IMR-90 (cell line): ENCODE results near the gene TEK. TPM values are rescaled to one million over a fixed set of nuclear protein-coding genes. Genes with fewer than 3 reads are reported as not detected.

ENCODE experiments used
- ATAC-seq: fragments of 200-7000 bp; cut with Tn5 transposase; 2 replicates; pipeline ENCODE4 v1.9.1; 2020; ENCODE audit warnings: low read depth, mild to moderate bottlenecking, moderate library complexity
- BruUV-seq: library from RNA; stranded (reverse); fragments of 400-500 nt; replicated peaks from 2 replicates; lab custom pipeline; 2021; lab: Mats Ljungman, UMichigan
- CTCF ChIA-PET: fragments of 300-600 bp; formaldehyde crosslinking; extraction: SDS; loops from one replicate; lab custom pipeline; 2021; ENCODE audit warnings: antibody characterized with exemption; lab: Yijun Ruan, JAX
- POLR2A ChIA-PET: fragments of 300-600 bp; sonication (Branson Sonifier 250); formaldehyde crosslinking; loops from one replicate; lab custom pipeline; 2022; ENCODE audit warnings: antibody characterized with exemption; ENCODE audit not compliant: unreplicated experiment; lab: Charles Lee
- DNase-seq: peaks from one replicate; pipeline ENCODE4 v3.0.0; 2013
- H2AFZ ChIP-seq: replicated peaks from 2 replicates; pipeline ENCODE3; 2013; ENCODE audit warnings: low read length, mild to moderate bottlenecking; ENCODE audit not compliant: poor library complexity
- H2AK5ac ChIP-seq: 2 replicates; pipeline ENCODE4 v1.6.1; 2013; ENCODE audit warnings: low read depth, low read length, inconsistent platforms
- H2AK9ac ChIP-seq: replicated peaks from 2 replicates; pipeline ENCODE3; 2013; ENCODE audit warnings: mild to moderate bottlenecking, low read depth, low read length, moderate library complexity; ENCODE audit not compliant: poor library complexity
- H2BK120ac ChIP-seq: 2 replicates; pipeline ENCODE4 v1.6.1; 2013; ENCODE audit warnings: low read depth, low read length, inconsistent platforms
- H2BK15ac ChIP-seq: 3 replicates; pipeline ENCODE4 v1.6.1; 2013; ENCODE audit warnings: low read depth, low read length, inconsistent platforms
- H2BK20ac ChIP-seq: 2 replicates; pipeline ENCODE4 v1.6.1; 2013; ENCODE audit warnings: low read depth, mild to moderate bottlenecking, inconsistent platforms, low read length, moderate library complexity
- H2BK5ac ChIP-seq: 2 replicates; pipeline ENCODE4 v1.6.1; 2013; ENCODE audit warnings: mild to moderate bottlenecking, low read depth, low read length, inconsistent platforms; ENCODE audit not compliant: poor library complexity, severe bottlenecking
- H3K14ac ChIP-seq: replicated peaks from 2 replicates; pipeline ENCODE4 v1.6.1; 2013; ENCODE audit warnings: low read depth, low read length, inconsistent platforms
- H3K18ac ChIP-seq: 2 replicates; pipeline ENCODE4 v1.6.1; 2013; ENCODE audit warnings: low read depth, low read length, control low read depth
- H3K23ac ChIP-seq: 2 replicates; pipeline ENCODE4 v1.6.1; 2013; ENCODE audit warnings: low read depth, low read length, inconsistent platforms
- H3K27ac ChIP-seq: 2 replicates; pipeline ENCODE4 v1.5.1; 2013; ENCODE audit warnings: mild to moderate bottlenecking, control low read depth, low read length; ENCODE audit not compliant: insufficient read depth
- H3K27me3 ChIP-seq: 2 replicates; pipeline ENCODE4 v1.6.1; 2013; ENCODE audit warnings: low read length; ENCODE audit not compliant: control insufficient read depth, insufficient read depth
- H3K36me3 ChIP-seq: 2 replicates; pipeline ENCODE4 v1.6.1; 2013; ENCODE audit warnings: low read length, mixed read lengths; ENCODE audit not compliant: control insufficient read depth, insufficient read depth
- H3K4ac ChIP-seq: 2 replicates; pipeline ENCODE4 v1.6.1; 2013; ENCODE audit warnings: low read depth, low read length, inconsistent platforms
- H3K4me1 ChIP-seq: 2 replicates; pipeline ENCODE4 v1.6.1; 2013; ENCODE audit warnings: low read length, mixed read lengths; ENCODE audit not compliant: control insufficient read depth, insufficient read depth
- H3K4me2 ChIP-seq: 2 replicates; pipeline ENCODE4 v1.6.1; 2013; ENCODE audit warnings: low read depth, mild to moderate bottlenecking, control low read depth, low read length, moderate library complexity
- H3K4me3 ChIP-seq: 2 replicates; pipeline ENCODE4 v1.5.1; 2013; ENCODE audit warnings: low read depth, mild to moderate bottlenecking, control low read depth, low read length, moderate library complexity; ENCODE audit not compliant: insufficient read depth
- H3K56ac ChIP-seq: 2 replicates; pipeline ENCODE4 v1.6.1; 2013; ENCODE audit warnings: low read length, inconsistent platforms; ENCODE audit not compliant: insufficient read depth; ENCODE audit errors: extremely low read depth
- H3K79me1 ChIP-seq, 2 experiments: 2 replicates each; pipeline ENCODE4 v1.6.1; 2013; ENCODE audit warnings: low read length in 2 of 2, inconsistent platforms in 1 of 2, low read depth in 1 of 2
- H3K9ac ChIP-seq: 2 replicates; pipeline ENCODE4 v1.6.1; 2013; ENCODE audit warnings: low read depth, low read length, control low read depth
- H3K9me1 ChIP-seq: 2 replicates; pipeline ENCODE4 v1.6.1; 2013; ENCODE audit warnings: low read length, inconsistent platforms; ENCODE audit not compliant: insufficient read depth
- H3K9me3 ChIP-seq: 2 replicates; pipeline ENCODE4 v1.6.1; 2013; ENCODE audit warnings: low read length; ENCODE audit not compliant: control insufficient read depth, insufficient read depth
- H4K20me1 ChIP-seq: 2 replicates; pipeline ENCODE4 v1.6.1; 2013; ENCODE audit warnings: low read length, inconsistent platforms; ENCODE audit not compliant: insufficient read depth
- H4K5ac ChIP-seq: 2 replicates; pipeline ENCODE4 v1.6.1; 2013; ENCODE audit warnings: mild to moderate bottlenecking, low read depth, low read length, control low read depth
- H4K8ac ChIP-seq, 2 experiments: 2 replicates each; pipeline ENCODE4 v1.6.1; 2013; ENCODE audit warnings: low read depth in 2 of 2, low read length in 2 of 2, control low read depth in 1 of 2, inconsistent platforms in 1 of 2
- H4K91ac ChIP-seq: 2 replicates; pipeline ENCODE4 v1.6.1; 2013; ENCODE audit warnings: low read depth, low read length, inconsistent platforms; ENCODE audit not compliant: insufficient read depth
- BHLHE40 ChIP-seq: fragments of 150-350 bp; IDR thresholded peaks from 2 replicates; pipeline ENCODE4 v1.6.1; 2016; ENCODE audit warnings: mild to moderate bottlenecking, low read depth, low read length
- CEBPB ChIP-seq: IDR thresholded peaks from 2 replicates; pipeline ENCODE4 v1.6.1; 2012; ENCODE audit warnings: low read depth, low read length, improper control_type of control experiment
- CHD1 ChIP-seq: IDR thresholded peaks from 2 replicates; pipeline ENCODE4 v1.6.1; 2012; ENCODE audit warnings: low read depth, low read length, improper control_type of control experiment
- FOS ChIP-seq: fragments of 150-350 bp; IDR thresholded peaks from 2 replicates; pipeline ENCODE4 v1.6.1; 2016; ENCODE audit warnings: low read depth, low read length
- MAFK ChIP-seq: IDR thresholded peaks from 2 replicates; pipeline ENCODE4 v1.6.1; 2012; ENCODE audit warnings: low read depth, low read length, improper control_type of control experiment
- MAZ ChIP-seq: IDR thresholded peaks from 2 replicates; pipeline ENCODE4 v1.6.1; 2012; ENCODE audit warnings: low read depth, mild to moderate bottlenecking, low read length, improper control_type of control experiment, moderate library complexity, borderline replicate concordance
- MXI1 ChIP-seq: IDR thresholded peaks from 2 replicates; pipeline ENCODE4 v1.6.1; 2012; ENCODE audit warnings: low read depth, mild to moderate bottlenecking, low read length, moderate library complexity, borderline replicate concordance
- NFE2L2 ChIP-seq: fragments of 150-350 bp; IDR thresholded peaks from 2 replicates; pipeline ENCODE4 v1.6.1; 2016; ENCODE audit warnings: low read depth, mild to moderate bottlenecking, low read length
- POLR2A ChIP-seq: IDR thresholded peaks from 2 replicates; pipeline ENCODE4 v1.6.1; 2012; ENCODE audit warnings: mild to moderate bottlenecking, low read depth, low read length
- RAD21 ChIP-seq: IDR thresholded peaks from 2 replicates; pipeline ENCODE4 v1.6.1; 2012; ENCODE audit warnings: low read length, improper control_type of control experiment
- RCOR1 ChIP-seq: IDR thresholded peaks from 2 replicates; pipeline ENCODE4 v1.6.1; 2012; ENCODE audit warnings: mild to moderate bottlenecking, low read length, improper control_type of control experiment; ENCODE audit not compliant: insufficient replicate concordance
- RFX5 ChIP-seq: IDR thresholded peaks from 2 replicates; pipeline ENCODE4 v1.8.0; 2012; ENCODE audit warnings: low read depth, mild to moderate bottlenecking, low read length, moderate library complexity
- SMC3 ChIP-seq: fragments of 150-350 bp; IDR thresholded peaks from 2 replicates; pipeline ENCODE4 v1.6.1; 2016; ENCODE audit warnings: low read depth, mild to moderate bottlenecking, antibody characterized with exemption, low read length, moderate library complexity
- WGBS, 2 experiments: methylation state at CpG; one replicate each; pipeline versions ENCODE4 v1.1.5 to v1.1.7; 2013; ENCODE audit warnings: missing lambda C conversion rate in 2 of 2; ENCODE audit not compliant: insufficient read length in 1 of 2; ENCODE audit errors: extremely low coverage in 2 of 2; 5-methylcytosine and 5-hydroxymethylcytosine counted together
- dilution Hi-C: fragments of 300-500 bp; cut with HindIII; formaldehyde crosslinking; loops from one replicate; pipeline ENCODE4 v1.14.3; 2018; ENCODE audit warnings: low sequenced_read_pairs; ENCODE audit not compliant: unreplicated experiment
- in situ Hi-C: fragments of 300-500 bp; cut with MboI; formaldehyde crosslinking; loops from 3 replicates; pipeline ENCODE4 v1.14.3; 2019; ENCODE audit warnings: low sequenced_read_pairs, inconsistent platforms, mixed read lengths
- intact Hi-C: fragments of 100-400 bp; cut with micrococcal nuclease; formaldehyde crosslinking; loops from 2 replicates; pipeline ENCODE4 v1.10.0; 2022
- polyA plus RNA-seq, 3 experiments: library from polyadenylated mRNA; depleted of rRNA; stranded (reverse); fragments of >200 nt; gene quantifications; 2 replicates each; pipeline ENCODE4 v1.2.3, GENCODE V29; 2012; ENCODE audit warnings: low replicate concordance in 1 of 3
- total RNA-seq: library from RNA; depleted of rRNA; stranded (reverse); fragments of >200 nt; gene quantifications from 2 replicates; pipeline ENCODE4 v1.2.3, GENCODE V29; 2012
- TF ChIP-seq, protein P1 (sequence below): conservative IDR thresholded peaks from 2 replicates; pipeline ENCODE4 v1.5.1; 2012; ENCODE audit warnings: mild to moderate bottlenecking, low read depth, low read length, improper control_type of control experiment
- TF ChIP-seq, protein P2 (sequence below): fragments of 150-350 bp; IDR thresholded peaks from 2 replicates; pipeline ENCODE4 v1.6.1; 2016; ENCODE audit warnings: low read depth, mild to moderate bottlenecking, low read length, moderate library complexity, borderline replicate concordance
- TF ChIP-seq, protein P3 (sequence below): fragments of 150-350 bp; IDR thresholded peaks from 2 replicates; pipeline ENCODE4 v1.6.1; 2017; ENCODE audit warnings: mild to moderate bottlenecking, antibody characterized with exemption, low read length, low read depth

Gene TEK
- total and polyA plus RNA-seq, 2 of the 4 experiments (the other 2 are of a cell fraction) = 6.3 to 11.7 TPM

DNA sequence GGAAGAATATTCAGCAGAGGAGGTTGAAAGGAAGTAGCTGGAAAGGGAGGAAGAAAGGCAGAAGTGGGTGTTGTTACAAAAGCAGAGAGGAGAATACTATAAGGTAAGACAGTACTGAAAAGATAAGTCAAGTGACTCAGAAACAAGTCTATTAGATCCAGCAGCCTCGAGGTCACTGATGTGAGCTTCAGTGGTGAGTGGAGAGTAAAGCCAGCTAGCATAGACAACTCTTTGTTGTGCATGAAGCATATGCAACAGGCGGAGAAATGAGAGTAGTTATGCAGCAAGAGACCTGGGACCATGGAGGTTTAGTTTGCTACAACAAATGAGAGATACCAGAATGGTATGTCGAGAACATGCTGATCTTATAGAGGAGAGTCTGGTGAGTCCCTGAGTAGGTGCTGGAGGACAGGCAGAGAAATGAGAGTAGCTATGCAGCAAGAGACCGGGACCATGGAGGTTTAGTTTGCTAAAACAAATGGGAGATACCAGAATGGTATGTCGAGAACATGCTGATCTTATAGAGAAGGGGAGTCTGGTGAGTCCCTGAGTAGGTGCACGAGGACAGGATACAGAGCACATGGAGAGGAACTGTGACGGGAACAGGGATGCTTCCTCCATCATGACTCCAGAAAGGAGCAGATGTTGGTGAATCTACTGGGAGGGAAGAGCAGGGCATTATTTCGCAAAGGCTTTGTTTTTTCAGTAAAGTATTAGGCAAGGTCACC lies 151.9 kb downstream of the TEK start:
- no peak overlapping the region for H2BK15ac ChIP-seq
- WGBS, 2 experiments = 59% methylated on average over 7 of the region's 8 CpGs; no CpG with 5 or more reads in 1 of the 2 experiments
- H3K4me3 ChIP-seq = no peak overlapping the region
- POLR2A ChIA-PET = no interaction called here
- H3K4me1 ChIP-seq = no peaks in the 10 kb centered on the region
- H3K9me1 ChIP-seq = no peaks in the 10 kb centered on the region
- no peak overlapping the region for H3K27ac ChIP-seq
- no peak for ATAC-seq
- H4K8ac ChIP-seq = no peak overlapping the region
- CTCF ChIA-PET = interaction anchor here (0.6 kb wide), 1 partner anchor 277 kb away, joined by 3 read pairs; no protein-coding TSS in a partner anchor
- H4K20me1 ChIP-seq = no peaks in the 10 kb centered on the region
- in situ Hi-C loops (no loop called here), intact Hi-C loops (no loop called here), dilution Hi-C loops (no loop called here)
- no peak overlapping the region for H3K4me2 ChIP-seq
- no peak overlapping the region for H3K56ac ChIP-seq
- DNase-seq = no peak
- no peak overlapping the region for H3K23ac ChIP-seq
- H2BK120ac ChIP-seq = no peak overlapping the region
- no TSS peak for BruUV-seq
- H3K4ac ChIP-seq = no peak overlapping the region
- no peak overlapping the region for H2AK5ac ChIP-seq
- H4K91ac ChIP-seq = no peak overlapping the region
- no peaks in the 10 kb centered on the region for H3K9me3 ChIP-seq
- no peaks in the 10 kb centered on the region for H3K36me3 ChIP-seq
- no peak overlapping the region for H3K14ac ChIP-seq
- no peak overlapping the region for H4K5ac ChIP-seq
- peak overlapping the region; percentile 42; the same call in 1 of the 2 replicates for H2BK20ac ChIP-seq
- no peak overlapping the region for H2AFZ ChIP-seq
- no peak overlapping the region for H3K9ac ChIP-seq
- H2AK9ac ChIP-seq = no peak overlapping the region
- peaks cover 11% of the 10 kb centered on the region for H3K27me3 ChIP-seq
- no peak overlapping the region for H3K18ac ChIP-seq
- H2BK5ac ChIP-seq = no peak overlapping the region
- TF ChIP-seq NFE2L2 (no peak), CEBPB (no peak), BHLHE40 (no peak), POLR2A (no peak), MAFK (no peak), CHD1 (no peak), MAZ (no peak), FOS (no peak), RCOR1 (no peak), SMC3 (no peak), MXI1 (no peak), RAD21 (no peak), RFX5 (no peak)
- TF ChIP-seq, protein P1, sequence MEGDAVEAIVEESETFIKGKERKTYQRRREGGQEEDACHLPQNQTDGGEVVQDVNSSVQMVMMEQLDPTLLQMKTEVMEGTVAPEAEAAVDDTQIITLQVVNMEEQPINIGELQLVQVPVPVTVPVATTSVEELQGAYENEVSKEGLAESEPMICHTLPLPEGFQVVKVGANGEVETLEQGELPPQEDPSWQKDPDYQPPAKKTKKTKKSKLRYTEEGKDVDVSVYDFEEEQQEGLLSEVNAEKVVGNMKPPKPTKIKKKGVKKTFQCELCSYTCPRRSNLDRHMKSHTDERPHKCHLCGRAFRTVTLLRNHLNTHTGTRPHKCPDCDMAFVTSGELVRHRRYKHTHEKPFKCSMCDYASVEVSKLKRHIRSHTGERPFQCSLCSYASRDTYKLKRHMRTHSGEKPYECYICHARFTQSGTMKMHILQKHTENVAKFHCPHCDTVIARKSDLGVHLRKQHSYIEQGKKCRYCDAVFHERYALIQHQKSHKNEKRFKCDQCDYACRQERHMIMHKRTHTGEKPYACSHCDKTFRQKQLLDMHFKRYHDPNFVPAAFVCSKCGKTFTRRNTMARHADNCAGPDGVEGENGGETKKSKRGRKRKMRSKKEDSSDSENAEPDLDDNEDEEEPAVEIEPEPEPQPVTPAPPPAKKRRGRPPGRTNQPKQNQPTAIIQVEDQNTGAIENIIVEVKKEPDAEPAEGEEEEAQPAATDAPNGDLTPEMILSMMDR = no peak
- TF ChIP-seq, protein P2, sequence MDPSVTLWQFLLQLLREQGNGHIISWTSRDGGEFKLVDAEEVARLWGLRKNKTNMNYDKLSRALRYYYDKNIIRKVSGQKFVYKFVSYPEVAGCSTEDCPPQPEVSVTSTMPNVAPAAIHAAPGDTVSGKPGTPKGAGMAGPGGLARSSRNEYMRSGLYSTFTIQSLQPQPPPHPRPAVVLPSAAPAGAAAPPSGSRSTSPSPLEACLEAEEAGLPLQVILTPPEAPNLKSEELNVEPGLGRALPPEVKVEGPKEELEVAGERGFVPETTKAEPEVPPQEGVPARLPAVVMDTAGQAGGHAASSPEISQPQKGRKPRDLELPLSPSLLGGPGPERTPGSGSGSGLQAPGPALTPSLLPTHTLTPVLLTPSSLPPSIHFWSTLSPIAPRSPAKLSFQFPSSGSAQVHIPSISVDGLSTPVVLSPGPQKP = no peak
- TF ChIP-seq, protein P3, sequence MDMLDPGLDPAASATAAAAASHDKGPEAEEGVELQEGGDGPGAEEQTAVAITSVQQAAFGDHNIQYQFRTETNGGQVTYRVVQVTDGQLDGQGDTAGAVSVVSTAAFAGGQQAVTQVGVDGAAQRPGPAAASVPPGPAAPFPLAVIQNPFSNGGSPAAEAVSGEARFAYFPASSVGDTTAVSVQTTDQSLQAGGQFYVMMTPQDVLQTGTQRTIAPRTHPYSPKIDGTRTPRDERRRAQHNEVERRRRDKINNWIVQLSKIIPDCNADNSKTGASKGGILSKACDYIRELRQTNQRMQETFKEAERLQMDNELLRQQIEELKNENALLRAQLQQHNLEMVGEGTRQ = no peak
- no peaks in the 10 kb centered on the region for H3K79me1 ChIP-seq
